Measurements from ENCODE around the gene KRTAP4-6.
"Not testable (repeated sequence)": the region's sequence is repeated elsewhere in the genome, so short reads cannot be mapped to it uniquely, and the experiment has no call there.

The KRTAP4-6 gene

GRCh38 chr17:41140360-41141131 is at the start of gene KRTAP4-6:
Gene KRTAP4-6, minus strand, starts transcription at chr17:41140544. Its CDS starts 57 bp downstream, at chr17:41140487.
- DNase-seq (ENCODE audit: low read depth in 3 of 3) = no peak

GRCh38 chr17:41189837-41190318 is 49.5 kb upstream of the KRTAP4-6 start, which contains the start of gene KRTAP9-1:
Gene KRTAP9-1, plus strand, starts transcription at chr17:41189887. Its CDS starts 0 bp downstream, at chr17:41189887.
- DNase-seq (ENCODE audit: low read depth in 3 of 3) = not testable (repeated sequence)

- DNase-seq (ENCODE audit: low read depth in 3 of 3) = no peak
Observed at GRCh38 chr17:41186872-41187271, 46.5 kb upstream of the KRTAP4-6 start.

GRCh38 chr17:41185001-41185400 is 44.7 kb upstream of the KRTAP4-6 start:
- no peak for DNase-seq (ENCODE audit: low read depth in 3 of 3)

- no peak for DNase-seq (ENCODE audit: low read depth in 3 of 3)
Observed at GRCh38 chr17:41184480-41184961, 44.2 kb upstream of the KRTAP4-6 start, which contains the start of gene KRTAP4-1. Gene KRTAP4-1, minus strand, starts transcription at chr17:41184911. Its CDS starts 57 bp downstream, at chr17:41184854.

- no peak for DNase-seq (ENCODE audit: low read depth in 3 of 3)
Observed at GRCh38 chr17:41178843-41179616, 38.7 kb upstream of the KRTAP4-6 start.

GRCh38 chr17:41178341-41178740 is 38.0 kb upstream of the KRTAP4-6 start:
- DNase-seq (ENCODE audit: low read depth in 3 of 3) = no peak

- DNase-seq (ENCODE audit: low read depth in 3 of 3) = no peak
Observed at GRCh38 chr17:41177727-41178271, 37.5 kb upstream of the KRTAP4-6 start, which contains the start of gene KRTAP4-2. Gene KRTAP4-2, minus strand, starts transcription at chr17:41178221. Its CDS starts 57 bp downstream, at chr17:41178164.

GRCh38 chr17:41176744-41177387 is 36.5 kb upstream of the KRTAP4-6 start:
- no peak for DNase-seq (ENCODE audit: low read depth in 3 of 3)

- DNase-seq (ENCODE audit: low read depth in 3 of 3) = no peak
Observed at GRCh38 chr17:41171886-41172285, 31.5 kb upstream of the KRTAP4-6 start.

- DNase-seq (ENCODE audit: low read depth in 3 of 3) = no peak
Observed at GRCh38 chr17:41168121-41168520, 27.8 kb upstream of the KRTAP4-6 start, which contains the start of gene KRTAP4-3. Gene KRTAP4-3, minus strand, starts transcription at chr17:41168221. Its CDS starts 49 bp downstream, at chr17:41168172.

- no peak for DNase-seq (ENCODE audit: low read depth in 3 of 3)
Observed at GRCh38 chr17:41167561-41167960, 27.2 kb upstream of the KRTAP4-6 start.

- no peak for DNase-seq (ENCODE audit: low read depth in 3 of 3)
Observed at GRCh38 chr17:41163828-41164227, 23.5 kb upstream of the KRTAP4-6 start.

GRCh38 chr17:41160648-41161047 is 20.3 kb upstream of the KRTAP4-6 start, which contains the start of gene KRTAP4-4:
Gene KRTAP4-4, minus strand, starts transcription at chr17:41160748. Its CDS starts 57 bp downstream, at chr17:41160691.
- DNase-seq (ENCODE audit: low read depth in 3 of 3) = no peak

- DNase-seq (ENCODE audit: low read depth in 3 of 3) = not testable (repeated sequence)
Observed at GRCh38 chr17:41160190-41160589, 19.8 kb upstream of the KRTAP4-6 start.

- no peak for DNase-seq (ENCODE audit: low read depth in 3 of 3)
Observed at GRCh38 chr17:41153856-41154255, 13.5 kb upstream of the KRTAP4-6 start.

GRCh38 chr17:41151525-41151924 is 11.2 kb upstream of the KRTAP4-6 start:
- DNase-seq (ENCODE audit: low read depth in 3 of 3) = no peak

GRCh38 chr17:41150026-41150425 is 9.7 kb upstream of the KRTAP4-6 start:
- DNase-seq (ENCODE audit: low read depth in 3 of 3) = no peak

- no peak for DNase-seq (ENCODE audit: low read depth in 3 of 3)
Observed at GRCh38 chr17:41149652-41149985, 9.3 kb upstream of the KRTAP4-6 start, which contains the start of gene KRTAP4-5. Gene KRTAP4-5, minus strand, starts transcription at chr17:41149825. Its CDS starts 58 bp downstream, at chr17:41149767.

- not testable (repeated sequence) for DNase-seq (ENCODE audit: low read depth in 3 of 3)
Observed at GRCh38 chr17:41148971-41149651, 8.8 kb upstream of the KRTAP4-6 start.
